NCI-H187 treated with DMSO at 0.1 percent for 48 hours (cell line): Measurements from ENCODE around the gene RASD1.

Experiments
- DNase-seq: peaks from one replicate; lab custom pipeline; 2025; lab: John Stamatoyannopoulos, UW

RASD1 gene

GRCh38 chr17:17510456-17511292, 14.5 kb upstream of the RASD1 start:
- no peak for DNase-seq

GRCh38 chr17:17509601-17510425, 13.6 kb upstream of the RASD1 start:
- DNase-seq = no peak

DNA sequence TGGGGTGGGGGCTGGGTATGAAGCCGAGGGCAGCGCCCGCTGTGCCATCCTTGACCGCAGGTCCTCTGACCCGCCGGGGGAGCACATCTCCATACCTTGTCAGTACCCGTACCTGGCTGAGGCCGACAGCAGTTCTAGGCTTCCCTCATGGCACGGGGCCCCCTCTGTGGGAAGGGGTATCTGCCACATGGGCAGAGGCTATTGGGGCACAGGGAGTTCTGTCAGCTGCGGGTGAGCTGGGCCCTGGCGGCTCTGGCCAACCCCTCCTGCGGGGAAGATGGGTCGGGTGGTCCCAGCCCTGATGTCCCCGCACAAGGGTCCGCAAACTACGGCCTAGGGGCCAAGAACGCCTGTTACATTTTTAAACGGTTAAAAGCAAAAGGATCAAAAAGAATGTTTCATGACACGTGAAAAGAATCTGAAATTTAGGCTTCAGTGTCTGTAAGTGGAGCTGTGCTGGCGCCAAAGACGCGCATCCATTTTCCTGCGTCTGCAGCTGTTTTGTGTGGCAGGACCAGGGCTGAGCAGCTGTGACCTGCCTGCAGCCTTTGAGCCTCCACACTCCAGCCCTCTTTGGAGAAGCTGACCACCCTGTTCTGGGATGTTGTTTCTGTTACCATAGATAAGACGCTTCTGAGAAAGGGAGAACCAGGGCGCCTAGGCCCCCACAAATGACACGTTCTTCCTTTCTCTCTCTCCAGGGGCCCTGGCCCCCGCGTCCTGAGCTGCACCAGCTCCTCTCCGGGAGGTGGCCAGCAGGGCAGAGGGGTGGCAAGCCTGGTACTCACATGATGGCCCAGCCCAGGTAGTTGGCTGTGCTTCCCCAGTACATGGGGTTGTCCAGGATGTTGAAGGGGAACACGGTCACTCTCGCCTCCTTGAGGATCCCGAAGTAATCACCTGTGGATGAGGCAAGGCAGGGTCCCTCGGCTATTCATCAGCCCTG, 12.7 kb upstream of the RASD1 start:
- DNase-seq = no peak

DNA sequence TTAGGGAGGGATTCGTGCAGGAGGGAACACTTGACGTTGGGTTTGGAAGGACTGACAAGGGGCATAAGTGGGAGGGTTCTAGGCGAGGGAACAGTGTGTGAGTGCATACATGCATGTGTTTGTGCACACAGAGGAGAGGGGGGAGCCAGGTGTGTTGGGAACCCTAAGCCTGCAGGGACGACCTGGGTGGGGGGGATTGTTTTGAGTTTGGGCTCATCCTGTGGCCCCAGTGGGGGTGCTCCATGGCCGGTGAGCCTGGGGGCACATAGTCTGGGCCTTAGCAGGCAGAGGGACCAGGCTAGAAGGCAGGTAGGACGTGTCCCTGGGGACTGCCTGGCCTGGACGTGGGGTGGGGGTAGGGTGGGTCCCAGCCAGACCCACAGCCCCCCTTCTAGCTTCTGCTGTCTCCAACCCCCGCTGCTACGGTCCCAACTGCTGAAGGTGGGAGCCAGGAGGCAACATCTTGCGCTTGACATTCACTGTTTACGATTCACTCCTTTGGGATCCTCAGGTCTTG, 11.9 kb upstream of the RASD1 start:
- DNase-seq = no peak

GRCh38 chr17:17507465-17508011, 11.3 kb upstream of the RASD1 start:
- DNase-seq = no peak

GRCh38 chr17:17506893-17507464, 10.8 kb upstream of the RASD1 start:
- DNase-seq = no peak

GRCh38 chr17:17506181-17506741, 10.1 kb upstream of the RASD1 start:
- DNase-seq = no peak

GRCh38 chr17:17505610-17506171, 9.5 kb upstream of the RASD1 start:
- no peak for DNase-seq

DNA sequence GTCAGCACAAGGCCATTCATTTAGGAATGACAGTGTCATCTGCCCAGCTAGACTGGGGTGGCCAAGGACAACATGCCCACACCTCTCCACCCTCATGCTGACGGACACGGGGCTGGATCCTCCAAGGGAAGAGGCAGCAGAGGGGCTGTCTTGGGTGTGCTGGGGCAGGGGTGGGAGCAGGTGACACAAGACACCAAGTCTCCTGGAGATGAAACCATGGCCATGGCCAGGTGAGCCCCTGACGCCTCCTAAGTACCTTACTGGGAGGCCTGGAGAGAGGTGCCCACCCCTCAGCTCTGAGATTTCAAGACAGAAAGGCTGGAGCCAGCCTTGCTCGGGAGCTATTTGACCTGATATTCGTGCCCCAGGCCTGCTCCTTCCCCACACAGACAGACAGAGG, 9.0 kb upstream of the RASD1 start:
- no peak for DNase-seq

GRCh38 chr17:17504341-17505140, 8.3 kb upstream of the RASD1 start:
- DNase-seq = no peak

GRCh38 chr17:17503566-17504130, 7.5 kb upstream of the RASD1 start:
- no peak for DNase-seq

DNA sequence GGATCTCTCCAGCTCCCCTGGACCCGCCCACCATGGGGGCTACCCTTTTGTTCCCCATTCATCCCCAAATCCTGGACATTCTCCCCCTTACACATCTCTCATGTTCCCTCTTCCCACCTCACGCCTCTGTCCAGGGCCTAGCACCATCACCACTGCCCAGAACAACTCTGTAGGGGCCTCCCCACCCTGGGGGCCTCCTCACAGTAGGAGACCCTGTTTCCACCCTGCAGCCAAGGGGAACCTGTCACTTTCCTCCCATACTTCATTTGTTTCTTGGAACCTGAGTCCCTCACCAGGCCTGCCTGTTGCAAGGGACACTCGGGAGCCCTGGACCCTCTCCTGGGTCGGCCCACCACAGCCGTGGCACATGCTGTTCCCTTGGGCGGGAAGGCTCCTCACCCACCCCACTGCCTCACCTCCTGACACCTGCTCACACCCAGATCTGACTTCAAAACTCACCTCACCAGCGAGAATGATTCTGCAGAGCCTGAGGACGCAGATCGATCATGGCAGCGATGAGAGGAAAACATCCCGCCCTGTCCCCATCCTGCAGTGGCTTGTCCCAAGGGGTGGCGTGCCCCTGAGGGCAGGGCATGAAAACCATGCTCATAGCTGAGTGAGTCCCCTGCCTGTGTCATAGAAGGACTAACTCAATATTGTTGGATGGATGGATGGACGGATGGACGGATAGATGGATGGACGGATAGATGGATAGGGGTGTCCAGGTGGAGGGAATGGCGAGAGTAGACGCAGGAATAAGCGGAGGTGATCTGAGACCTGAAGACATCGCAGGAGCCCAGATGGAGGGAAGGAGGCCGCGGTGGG, 6.8 kb upstream of the RASD1 start:
- DNase-seq = no peak

GRCh38 chr17:17500999-17501605, 4.9 kb upstream of the RASD1 start:
- no peak for DNase-seq

GRCh38 chr17:17499402-17500145, 3.4 kb upstream of the RASD1 start:
- no peak for DNase-seq

GRCh38 chr17:17498606-17499301, 2.6 kb upstream of the RASD1 start:
- no peak for DNase-seq

- DNase-seq = no peak
Observed at GRCh38 chr17:17497845-17498520, 1.8 kb upstream of the RASD1 start.
